Upper lobe of left lung (tissue), 6 donors: Measurements from ENCODE around the gene QPCTL. TPM values are rescaled to one million over a fixed set of nuclear protein-coding genes. Genes with fewer than 3 reads are reported as not detected.

Experiments used
- ATAC-seq, 2 donors: fragments of 200-7000 bp; cut with Tn5 transposase; one replicate each; pipeline ENCODE4 v1.9.1; 2022; ENCODE audit warnings: mild to moderate bottlenecking in 2 of 2, moderate library complexity in 2 of 2; ENCODE audit not compliant: low FRiP score in 2 of 2
- DNase-seq, 2 donors: peaks; one replicate each; pipeline ENCODE4 v3.0.0-alpha.2; 2019 to 2020
- H3K27ac ChIP-seq, 4 donors: fragments of 200-600 bp; sonication (generic); one replicate each; pipeline ENCODE4 v1.5.1; 2016 to 2019
- H3K27me3 ChIP-seq, 4 donors: fragments of 200-600 bp; sonication (generic); one replicate each; pipeline ENCODE4 v1.5.1; 2017 to 2019
- H3K36me3 ChIP-seq, 4 donors: fragments of 200-600 bp; sonication (generic); one replicate each; pipeline ENCODE4 v1.5.1; 2016 to 2019
- H3K4me1 ChIP-seq, 4 donors: fragments of 200-600 bp; sonication (generic); one replicate each; pipeline ENCODE4 v1.5.1; 2018 to 2019
- H3K4me3 ChIP-seq, 4 donors: fragments of 200-600 bp; sonication (generic); one replicate each; pipeline ENCODE4 v1.5.1; 2017 to 2019; ENCODE audit warnings: mild to moderate bottlenecking in 2 of 4, moderate library complexity in 1 of 4
- H3K9me3 ChIP-seq, 4 donors: fragments of 200-600 bp; sonication (generic); one replicate each; pipeline ENCODE4 v1.5.1; 2018 to 2019
- CTCF ChIP-seq, 6 experiments: fragments of 450-650 bp in 4 of 6; fragments of 200-600 bp in 2 of 6; sonication (generic) in 2 of 6; IDR thresholded peaks; one replicate each; pipeline ENCODE4 v1.5.1; 2016 to 2019; ENCODE audit warnings: antibody characterized with exemption in 6 of 6
- EP300 ChIP-seq, 4 donors: sonication (generic); formaldehyde crosslinking; IDR thresholded peaks; one replicate each; pipeline ENCODE4 v1.5.1; 2017; ENCODE audit warnings: antibody characterized with exemption in 4 of 4, control low read depth in 2 of 4
- POLR2A ChIP-seq, 4 donors: fragments of 450-650 bp; IDR thresholded peaks; one replicate each; pipeline ENCODE4 v1.5.1; 2016 to 2017; ENCODE audit warnings: antibody characterized with exemption in 4 of 4, mild to moderate bottlenecking in 2 of 4
- POLR2AphosphoS5 ChIP-seq, 2 donors: sonication (generic); formaldehyde crosslinking; IDR thresholded peaks; one replicate each; pipeline ENCODE4 v1.5.1; 2017; ENCODE audit warnings: antibody characterized with exemption in 2 of 2
- WGBS, 2 donors: methylation state at CpG; one replicate each; pipeline ENCODE4 v1.1.5; 2017 to 2018; 5-methylcytosine and 5-hydroxymethylcytosine counted together
- total RNA-seq, 6 donors: library from RNA; depleted of rRNA in 4 of 6; stranded (reverse); fragments of >200 nt in 4 of 6; gene quantifications; one replicate each; pipeline versions ENCODE4 v1.1.0 to v1.2.1, GENCODE V29; 2016 to 2021
- donor health status: DM: no; HTN: no; CAD: no; lungs with moderate emphysema.
- donor health status: DM: no; HTN: yes; CAD: no; lungs with severe emphysema.

QPCTL gene
- 10 to 100 TPM in 3 of 6 donors, 1 to 10 TPM in 3; 7.1 to 18.3 (median 10.1) TPM for total RNA-seq

- TF ChIP-seq EP300 (IDR thresholded peaks at IDR 0.05), result peak in 1 of 4 donors; percentile 61
- peak in 3 of 4 donors; percentile 38 to 76 (median 51) for TF ChIP-seq POLR2A (IDR thresholded peaks at IDR 0.05)
- TF ChIP-seq POLR2AphosphoS5 (IDR thresholded peaks at IDR 0.05), result peak; percentile 37 to 71
- TF ChIP-seq CTCF (IDR thresholded peaks at IDR 0.05), result no peak
- no peaks in the 10 kb centered on the region for H3K9me3 ChIP-seq
- H3K36me3 ChIP-seq, result peaks cover 8 to 31% (median 20%) of the 10 kb centered on the region in 4 donors
- no peaks in the 10 kb centered on the region for H3K27me3 ChIP-seq
- ATAC-seq, result peak; percentile 95 to 99
- WGBS, 2 donors, result 0 to 1% methylated on average over 27 to 36 of the region's 70 CpGs
- H3K4me1 ChIP-seq, result peaks cover 13 to 19% (median 17%) of the 10 kb centered on the region in 4 donors
- H3K27ac ChIP-seq, result peak within 1 kb of the TSS; percentile 89 to 95 (median 92)
- H3K4me3 ChIP-seq, result peak within 1 kb of the TSS; percentile 72 to 94 (median 90)
- DNase-seq, result peak; percentile 96 to 99
Measured at GRCh38 chr19:45692187-45693105, at the start of gene QPCTL. Gene QPCTL, plus strand, starts transcription at chr19:45692666. Its CDS starts 38 bp downstream, at chr19:45692704.

- peaks cover 42 to 66% (median 48%) of the 10 kb centered on the region in 4 donors for H3K4me1 ChIP-seq
- 9 to 10% methylated on average over 26 to 35 of the region's 39 CpGs for WGBS, 2 donors
- peak overlapping the region in 2 of 4 donors; percentile 22 to 84 for H3K27ac ChIP-seq
- H3K36me3 ChIP-seq, result no peaks in the 10 kb centered on the region
- TF ChIP-seq CTCF (IDR thresholded peaks at IDR 0.05) (peak; percentile 91 to 99 (median 96)), EP300 (IDR thresholded peaks at IDR 0.05) (no peak), POLR2A (IDR thresholded peaks at IDR 0.05) (no peak), POLR2AphosphoS5 (IDR thresholded peaks at IDR 0.05) (peak in 1 of 2 donors; percentile 11)
- no peaks in the 10 kb centered on the region for H3K9me3 ChIP-seq
- peak; percentile 75 to 79 for ATAC-seq
- DNase-seq, result peak; percentile 85 to 99
- peaks cover 0 to 10% (median 3%) of the 10 kb centered on the region in 4 donors for H3K27me3 ChIP-seq
- peak overlapping the region in 1 of 4 donors; percentile 45 for H3K4me3 ChIP-seq
Measured at GRCh38 chr19:45643024-45643926, 49.2 kb upstream of the QPCTL start.

- WGBS, 2 donors, result 54 to 60% methylated on average over 13 to 14 of the region's 14 CpGs
Measured at GRCh38 chr19:45643927-45644771, 48.3 kb upstream of the QPCTL start.

More at GRCh38 chr19:45643927-45644771, 48.3 kb upstream of the QPCTL start:
- TF ChIP-seq CTCF (IDR thresholded peaks at IDR 0.05) (no peak), POLR2A (IDR thresholded peaks at IDR 0.05) (no peak), POLR2AphosphoS5 (IDR thresholded peaks at IDR 0.05) (no peak), EP300 (IDR thresholded peaks at IDR 0.05) (no peak)
- ATAC-seq, result no peak
- DNase-seq, result no peak
- no peak overlapping the region for H3K27ac ChIP-seq
- no peaks in the 10 kb centered on the region for H3K36me3 ChIP-seq
- no peak overlapping the region for H3K4me3 ChIP-seq
- H3K9me3 ChIP-seq, result no peaks in the 10 kb centered on the region
- H3K4me1 ChIP-seq, result peaks cover 36 to 59% (median 42%) of the 10 kb centered on the region in 4 donors
- peaks cover 0 to 10% (median 3%) of the 10 kb centered on the region in 4 donors for H3K27me3 ChIP-seq
